K562 (cell line): ENCODE measurements around the gene PMEPA1. TPM values are rescaled to one million over a fixed set of nuclear protein-coding genes. Genes with fewer than 3 reads are reported as not detected.

Source experiments
- CSDE1 ChIP-seq, 2 experiments: fragments of 450-650 bp; IDR thresholded peaks; 2 replicates each; pipeline ENCODE4 v1.6.1; 2016; ENCODE audit warnings: mild to moderate bottlenecking in 1 of 2
- DEAF1 ChIP-seq: fragments of 450-650 bp; formaldehyde crosslinking; IDR thresholded peaks from 2 replicates; pipeline ENCODE4 v1.4.0; 2020; ENCODE audit warnings: mild to moderate bottlenecking, moderate library complexity
- KDM5B ChIP-seq: fragments of 200-600 bp; sonication (generic); IDR thresholded peaks from 2 replicates; pipeline ENCODE4 v1.6.1; 2012; ENCODE audit warnings: low read depth, mild to moderate bottlenecking, moderate library complexity, low read length, control low read depth, inconsistent platforms; ENCODE audit not compliant: insufficient replicate concordance
- MYC ChIP-seq, 2 experiments: fragments of 250-450 bp in 1 of 2; sonication (Bioruptor Pico) in 1 of 2; IDR thresholded peaks; 2 replicates each; pipeline versions ENCODE4 v1.5.1 to v1.6.1; 2012 to 2021; ENCODE audit warnings: low read depth in 2 of 2, borderline replicate concordance in 1 of 2, improper control_type of control experiment in 1 of 2, low read length in 1 of 2, mild to moderate bottlenecking in 1 of 2, moderate library complexity in 1 of 2
- PRDM10 ChIP-seq: fragments of 450-650 bp; IDR thresholded peaks from 2 replicates; pipeline ENCODE4 v1.6.1; 2018; ENCODE audit not compliant: partially characterized antibody
- RAD21 ChIP-seq, 2 experiments: fragments of 250-450 bp in 1 of 2; fragments of 450-650 bp in 1 of 2; sonication (Bioruptor Pico) in 1 of 2; formaldehyde crosslinking in 1 of 2; IDR thresholded peaks in 1 of 2; conservative IDR thresholded peaks in 1 of 2; 2 replicates each; pipeline versions ENCODE4 v1.4.0 to v1.8.0; 2020 to 2022; ENCODE audit warnings: mild to moderate bottlenecking in 2 of 2, moderate library complexity in 1 of 2
- SMC3 ChIP-seq: conservative IDR thresholded peaks from 2 replicates; pipeline ENCODE4 v1.6.1; 2011; ENCODE audit warnings: low read depth, low read length, improper control_type of control experiment; ENCODE audit not compliant: insufficient read depth
- STAG1 ChIP-seq: sonication (generic); formaldehyde crosslinking; IDR thresholded peaks from 2 replicates; pipeline ENCODE4 v1.5.0; 2020; ENCODE audit warnings: missing genetic modification reagents, borderline replicate concordance
- polyA plus RNA-seq, 8 experiments: library from polyadenylated mRNA; depleted of rRNA in 4 of 8; stranded (reverse) in 5 of 8; unstranded in 3 of 8; fragments of >200 nt; fragmentation: Nextera tagmentation in 2 of 8; fragmentation: Illumina TruSeq in 1 of 8; extraction: Ambion mirVana in 2 of 8; extraction: Trizol in 1 of 8; gene quantifications; 2 replicates each; pipeline versions ENCODE4 v1.2.1 to v1.2.3, GENCODE V29; 2011 to 2014; ENCODE audit warnings: inconsistent platforms in 1 of 8, missing spikeins in 1 of 8
- total RNA-seq, 7 experiments: library from RNA; depleted of rRNA in 6 of 7; stranded (reverse); fragments of >200 nt in 6 of 7; fragmentation: Illumina TruSeq in 2 of 7; extraction: Trizol in 2 of 7; gene quantifications; 2 replicates each; pipeline versions ENCODE4 v1.2.1 to v1.2.3, GENCODE V29; 2011 to 2021; ENCODE audit warnings: low replicate concordance in 1 of 7

The PMEPA1 gene
- total and polyA plus RNA-seq, 9 of the 15 experiments (the other 6 are each of a cell fraction or from before 2014, with no cell fraction given), result 0.16 TPM; not detected in 8

GRCh38 chr20:57654363-57654997 is 55.3 kb downstream of the PMEPA1 start (continued):
- TF ChIP-seq DEAF1 (CRISPR knock-in tag), result peak; percentile 36
- TF ChIP-seq STAG1 (CRISPR knock-in tag), result peak; percentile 48; the same call in 1 of the 2 replicates
- peak; percentile 15; the same call in 1 of the 2 replicates for TF ChIP-seq MYC (IDR thresholded peaks at IDR 0.05; ENCODE audit: low read depth, low read length)
- no peak for TF ChIP-seq MYC (CRISPR knock-in tag; IDR thresholded peaks at IDR 0.05; ENCODE audit: borderline replicate concordance, low read depth)
- TF ChIP-seq PRDM10, result no peak
- peak; percentile 77 to 82 for TF ChIP-seq RAD21 (CRISPR knock-in tag; conservative IDR thresholded peaks at IDR 0.05 in 1 of 2, IDR thresholded peaks at IDR 0.05 in 1 of 2)
- TF ChIP-seq SMC3, result peak; percentile 75
- no peak for TF ChIP-seq CSDE1 (IDR thresholded peaks at IDR 0.05)
- TF ChIP-seq KDM5B, result no peak
